Measurements from ENCODE around the gene S100A13. TPM values are rescaled to one million over a fixed set of nuclear protein-coding genes. Genes with fewer than 3 reads are reported as not detected.
A peak's percentile ranks its signal among the peaks of the same experiment; 100 is the strongest.

Gene S100A13
- total and polyA plus RNA-seq, 9 of the 15 experiments (the other 6 are each of a cell fraction or from before 2014, with no cell fraction given): 41.9 to 129 (median 58.0) TPM

GRCh38 chr1:153612111-153612754 lies 15.1 kb downstream of the S100A13 start:
- peaks cover 39 to 62% of the 10 kb centered on the region in 2 experiments for H3K4me1 ChIP-seq (replicated peaks in 1 of 2; ENCODE audit: control insufficient read depth in 2 of 2, insufficient read depth in 2 of 2, low read length in 2 of 2)
- no TSS peak for BruUV-seq (replicated peaks)
- intact Hi-C loops (cut with micrococcal nuclease): no loop called here
- DNase-seq (ENCODE audit: extremely low read depth in 1 of 4, low spot score in 3 of 4) (no peak), ATAC-seq (no peak), FAIRE-seq (no peak)
- H3K27me3 ChIP-seq (ENCODE audit: control insufficient read depth in 2 of 2, insufficient read depth in 2 of 2, low read length in 2 of 2): no peaks in the 10 kb centered on the region
- peaks cover 6% of the 10 kb centered on the region for H3K9me1 ChIP-seq (ENCODE audit: control insufficient read depth, insufficient read depth, low read length)
- CTCF ChIA-PET (ENCODE audit: low intra/inter-chr PET ratio): no interaction called here
- no peak overlapping the region for H3K4me2 ChIP-seq (ENCODE audit: insufficient read depth, low read length)
- WGBS (ENCODE audit: insufficient coverage, low coverage, missing lambda C conversion rate): 55% methylated on average over 9 of the region's 11 CpGs
- H3K36me3 ChIP-seq (ENCODE audit: control insufficient read depth, insufficient read depth, low read length): no peaks in the 10 kb centered on the region
- no peaks in the 10 kb centered on the region for H3K9me3 ChIP-seq (replicated peaks; ENCODE audit: control insufficient read depth, insufficient read depth, low read depth, low read length)
- no peak overlapping the region for H2AFZ ChIP-seq (ENCODE audit: low read depth, low read length)
- no peaks in the 10 kb centered on the region for H4K20me1 ChIP-seq (replicated peaks; ENCODE audit: control insufficient read depth, insufficient read depth, low read length)
- H3K79me2 ChIP-seq (ENCODE audit: control insufficient read depth, insufficient read depth, low read length): no peaks in the 10 kb centered on the region
- in situ Hi-C loops (cut with MboI): no loop called here
- no peak for TF ChIP-seq POU5F1 (IDR thresholded peaks at IDR 0.05; ENCODE audit: borderline replicate concordance, low read depth, low read length, partially characterized antibody)
- no peak overlapping the region; a peak in 1 of 4 replicates for H3K9ac ChIP-seq (ENCODE audit: insufficient read depth in 1 of 2, low read depth in 2 of 2, low read length in 2 of 2)
- H3K27ac ChIP-seq (ENCODE audit: extremely low read depth, low read depth, low read length): no peak overlapping the region
- H3K4me3 ChIP-seq: no peak overlapping the region
- POLR2A ChIA-PET: interaction anchor here (0.6 to 2.0 kb wide), 6 partner anchors 12 to 109 kb away, joined by 3 to 17 read pairs (median 3); partner anchors contain the start of genes CHTOP and S100A13

GRCh38 chr1:153611356-153611755 lies 15.9 kb downstream of the S100A13 start:
- Histone ChIP-seq H4K20me1 (replicated peaks; ENCODE audit: control insufficient read depth, insufficient read depth, low read length) (no peaks in the 10 kb centered on the region), H3K9ac (ENCODE audit: insufficient read depth in 1 of 2, low read depth in 2 of 2, low read length in 2 of 2) (no peak overlapping the region), H2AFZ (ENCODE audit: low read depth, low read length) (no peak overlapping the region), H3K9me3 (replicated peaks; ENCODE audit: control insufficient read depth, insufficient read depth, low read depth, low read length) (no peaks in the 10 kb centered on the region), H3K79me2 (ENCODE audit: control insufficient read depth, insufficient read depth, low read length) (no peaks in the 10 kb centered on the region), H3K36me3 (ENCODE audit: control insufficient read depth, insufficient read depth, low read length) (no peaks in the 10 kb centered on the region), H3K4me2 (ENCODE audit: insufficient read depth, low read length) (no peak overlapping the region), H3K27ac (ENCODE audit: extremely low read depth, low read depth, low read length) (no peak overlapping the region), H3K9me1 (ENCODE audit: control insufficient read depth, insufficient read depth, low read length) (peaks cover 6% of the 10 kb centered on the region), H3K4me1 (replicated peaks in 1 of 2; ENCODE audit: control insufficient read depth in 2 of 2, insufficient read depth in 2 of 2, low read length in 2 of 2) (peaks cover 36 to 55% of the 10 kb centered on the region in 2 experiments), H3K27me3 (ENCODE audit: control insufficient read depth in 2 of 2, insufficient read depth in 2 of 2, low read length in 2 of 2) (no peaks in the 10 kb centered on the region), H3K4me3 (no peak overlapping the region)
- no peak for ATAC-seq
- FAIRE-seq: no peak
- TF ChIP-seq, protein P1, sequence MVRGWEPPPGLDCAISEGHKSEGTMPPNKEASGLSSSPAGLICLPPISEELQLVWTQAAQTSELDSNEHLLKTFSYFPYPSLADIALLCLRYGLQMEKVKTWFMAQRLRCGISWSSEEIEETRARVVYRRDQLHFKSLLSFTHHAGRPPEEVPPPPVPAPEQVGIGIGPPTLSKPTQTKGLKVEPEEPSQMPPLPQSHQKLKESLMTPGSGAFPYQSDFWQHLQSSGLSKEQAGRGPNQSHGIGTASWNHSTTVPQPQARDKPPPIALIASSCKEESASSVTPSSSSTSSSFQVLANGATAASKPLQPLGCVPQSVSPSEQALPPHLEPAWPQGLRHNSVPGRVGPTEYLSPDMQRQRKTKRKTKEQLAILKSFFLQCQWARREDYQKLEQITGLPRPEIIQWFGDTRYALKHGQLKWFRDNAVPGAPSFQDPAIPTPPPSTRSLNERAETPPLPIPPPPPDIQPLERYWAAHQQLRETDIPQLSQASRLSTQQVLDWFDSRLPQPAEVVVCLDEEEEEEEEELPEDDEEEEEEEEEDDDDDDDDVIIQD (CRISPR knock-in tag; IDR thresholded peaks at IDR 0.05): no peak
- TF ChIP-seq NFE2 (IDR thresholded peaks at IDR 0.05; ENCODE audit: low read depth) (0 out of 2 replicates have a peak, but pooled peaks have one; percentile 6), C11orf30 (IDR thresholded peaks at IDR 0.05; ENCODE audit: low read depth) (peak; percentile 29; the same call in 1 of the 2 replicates), ZFP91 (CRISPR knock-in tag; IDR thresholded peaks at IDR 0.05) (no peak), ETV6 (IDR thresholded peaks at IDR 0.05; ENCODE audit: borderline replicate concordance in 1 of 2, low read depth in 2 of 2, low read length in 1 of 2) (no peak), ETV6 (CRISPR knock-in tag; IDR thresholded peaks at IDR 0.05; ENCODE audit: borderline replicate concordance) (no peak), ZNF316 (IDR thresholded peaks at IDR 0.05) (peak; percentile 54), ZNF24 (IDR thresholded peaks at IDR 0.05) (peak; percentile 95)
- CTCF ChIA-PET (ENCODE audit: low intra/inter-chr PET ratio): no interaction called here
- in situ Hi-C loops (cut with MboI): no loop called here
- intact Hi-C loops (cut with micrococcal nuclease): no loop called here
- no TSS peak for BruUV-seq (replicated peaks)
- POLR2A ChIA-PET: interaction anchor here (0.7 to 4.1 kb wide), 5 partner anchors 8 to 24 kb away, joined by 3 to 23 read pairs (median 4); partner anchors contain the start of genes S100A1 and S100A13
- no peak for DNase-seq (ENCODE audit: extremely low read depth in 1 of 4, low spot score in 3 of 4)
- WGBS (ENCODE audit: insufficient coverage, low coverage, missing lambda C conversion rate): 67% methylated on average over 1 of the region's 1 CpG

Data from K562 (cell line).